HG03378 (cell line): ENCODE data around the gene ZBP1.

Experiments used
- ATAC-seq: cut with Tn5 transposase; IDR thresholded peaks from one replicate; pipeline ENCODE4 v1.9.1; 2021; ENCODE audit warnings: mild to moderate bottlenecking, moderate library complexity; ENCODE audit not compliant: unreplicated experiment

Gene ZBP1

DNA sequence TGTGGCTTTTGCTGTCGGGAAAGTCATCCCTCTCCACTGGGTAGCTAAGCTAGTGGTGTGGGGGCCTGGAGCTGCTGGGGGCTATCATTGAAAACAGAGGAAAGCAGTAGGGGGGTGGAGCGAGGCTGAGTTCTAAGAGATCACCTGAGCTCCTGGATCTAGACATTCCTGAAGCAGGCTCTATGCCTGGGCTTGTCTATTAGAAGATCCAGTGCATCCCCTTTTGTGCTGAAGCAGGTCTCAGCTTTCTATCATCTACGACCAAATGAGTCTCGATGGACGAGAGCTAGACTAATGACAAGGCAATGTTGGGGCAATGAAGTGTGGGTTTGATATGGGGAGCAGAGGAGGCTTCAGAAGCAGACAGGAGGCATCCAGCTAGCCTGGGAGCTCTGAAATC lies 18.5 kb downstream of the ZBP1 start:
- no peak for ATAC-seq

DNA sequence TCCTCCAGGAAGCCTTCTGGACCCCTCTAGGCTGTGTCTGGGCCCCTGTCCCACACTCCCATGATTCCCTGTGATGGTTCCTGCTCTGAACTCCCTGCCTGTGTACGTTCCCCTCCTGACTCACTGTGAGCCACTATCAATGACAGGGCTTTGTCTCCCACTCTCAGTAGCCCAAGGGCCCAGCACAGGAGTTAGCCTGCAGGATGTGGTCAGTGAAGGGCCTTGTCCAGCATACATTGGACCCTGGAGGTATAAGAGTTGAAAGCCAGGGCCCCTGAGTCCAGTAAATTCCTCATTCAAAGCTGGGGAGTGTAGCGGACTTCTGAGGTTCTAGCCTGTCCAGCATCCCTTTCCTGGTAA lies 19.0 kb downstream of the ZBP1 start:
- no peak for ATAC-seq

DNA sequence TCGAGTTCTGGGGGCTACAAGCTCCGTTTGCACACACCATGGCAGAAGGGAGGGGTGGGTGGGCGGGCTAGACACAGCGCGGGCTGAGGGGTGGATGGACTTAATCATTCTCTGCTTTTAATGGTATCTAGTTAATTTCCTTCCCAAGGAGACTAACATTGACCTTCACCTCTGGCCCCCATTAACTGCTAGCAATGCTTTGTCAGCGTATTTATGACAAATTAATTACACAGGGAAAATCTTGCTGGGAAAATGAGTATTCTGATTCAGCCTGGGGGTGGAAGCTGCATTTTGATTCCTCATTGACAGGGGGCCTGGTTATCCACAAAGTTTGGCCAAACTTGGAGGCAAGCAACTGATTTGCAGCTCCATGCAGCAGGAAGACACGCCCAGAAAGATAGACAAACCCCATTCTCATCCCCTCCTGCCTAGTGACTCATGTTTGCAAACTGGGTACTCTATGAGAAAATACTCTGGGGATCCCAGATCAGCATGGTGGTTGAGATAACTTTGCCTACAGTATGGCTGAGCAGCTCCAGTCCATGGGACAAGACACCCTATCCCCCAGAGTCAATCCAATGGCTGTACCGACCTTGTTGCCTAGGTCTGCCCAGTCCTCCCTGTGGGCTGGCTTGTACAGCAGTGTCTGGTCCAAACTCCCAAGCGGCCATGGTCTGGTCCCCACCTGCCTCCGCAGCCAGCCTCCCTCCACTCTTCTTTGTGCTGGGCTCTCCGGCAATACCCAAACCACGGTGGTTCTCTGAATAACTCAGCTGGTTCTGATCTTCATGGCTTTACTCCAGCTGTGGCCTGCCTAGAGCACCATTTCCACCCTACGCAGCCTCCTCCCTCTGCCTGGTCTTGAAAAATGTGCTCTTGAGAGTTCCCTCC lies 19.7 kb downstream of the ZBP1 start:
- ATAC-seq: no peak

DNA sequence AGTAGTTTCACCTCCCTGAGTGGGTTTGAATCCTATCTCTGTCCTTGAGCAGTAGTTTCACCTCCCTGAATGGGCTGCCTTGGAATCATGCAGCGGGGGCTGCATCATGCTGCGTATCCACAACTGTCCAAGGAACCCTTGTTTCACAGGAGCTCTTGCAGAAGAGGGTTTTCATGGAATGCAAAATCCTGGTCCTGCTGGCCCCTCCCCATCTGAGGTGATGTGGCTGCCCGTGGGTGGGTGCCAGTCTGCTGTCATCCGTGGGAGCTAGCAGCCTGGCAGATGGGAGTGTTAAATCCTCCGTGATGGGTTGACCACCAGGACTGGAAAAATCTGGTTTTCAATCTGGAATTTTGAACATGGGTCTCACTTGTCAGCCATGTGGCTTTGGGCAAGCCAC lies 21.7 kb downstream of the ZBP1 start:
- ATAC-seq: no peak

DNA sequence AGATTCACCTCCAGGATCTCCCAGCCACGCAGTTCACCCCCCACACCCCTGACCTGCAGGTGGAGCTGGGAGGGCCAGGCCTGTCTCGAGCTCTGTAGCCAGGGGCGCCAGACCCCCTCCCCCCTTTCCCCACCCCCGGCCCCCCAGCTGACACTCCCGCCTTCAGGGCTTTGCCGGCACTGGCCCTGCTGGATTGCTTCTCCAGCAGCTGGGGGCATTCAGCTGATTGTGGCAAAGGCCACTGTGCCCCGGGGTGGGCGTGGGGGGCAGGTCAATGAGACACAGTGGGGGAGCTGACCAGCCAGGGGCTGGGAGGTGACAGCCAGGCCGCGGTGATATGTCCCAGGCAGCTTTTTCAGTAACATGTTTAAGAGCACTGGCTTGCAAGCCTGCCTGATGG lies 22.2 kb downstream of the ZBP1 start:
- ATAC-seq: no peak

DNA sequence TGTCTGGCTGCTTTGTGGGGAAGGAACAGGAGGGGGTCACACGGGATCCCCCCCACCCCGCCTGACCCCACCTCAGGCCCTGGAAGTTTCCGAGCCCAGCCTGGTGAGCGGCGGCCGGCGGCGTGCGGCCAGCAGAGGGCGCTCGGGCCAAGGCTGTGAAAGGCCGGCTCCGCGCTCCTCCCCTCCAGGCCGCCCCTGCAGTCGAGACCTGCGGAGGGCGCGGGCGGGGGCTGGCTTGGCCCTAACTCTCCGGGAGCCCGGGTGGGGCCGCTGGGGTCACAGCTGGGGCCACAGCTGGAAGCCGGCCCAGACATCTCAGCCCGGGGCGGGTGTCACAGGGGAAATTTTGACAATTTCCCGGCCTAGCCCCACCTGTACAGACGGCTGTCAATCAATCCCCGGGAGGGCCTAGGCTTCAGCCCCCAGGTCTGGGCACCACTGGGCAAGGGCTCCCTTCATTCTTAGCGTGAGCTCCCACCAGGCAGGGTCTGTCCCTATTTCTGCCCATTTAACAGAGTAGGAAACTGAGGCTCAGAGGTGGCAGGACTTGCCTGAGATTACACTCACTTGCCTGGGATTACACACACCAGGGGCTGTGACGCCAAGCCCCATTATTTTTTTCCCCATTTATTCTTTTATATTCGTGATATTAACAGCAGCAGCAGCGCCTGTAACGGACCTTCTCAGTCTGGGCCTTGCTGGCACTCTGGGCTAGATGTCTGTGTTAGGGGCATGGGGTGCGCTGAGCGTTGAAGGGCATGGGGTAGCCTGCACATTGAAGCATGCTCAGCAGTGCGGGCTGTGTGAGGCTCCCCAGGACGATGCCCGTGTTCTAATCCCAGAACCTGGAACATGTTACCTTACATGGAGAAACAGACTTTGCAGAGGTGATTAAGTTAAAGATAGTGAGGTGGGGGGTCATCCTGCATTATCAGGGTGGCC lies 23.0 kb downstream of the ZBP1 start:
- ATAC-seq: no peak

DNA sequence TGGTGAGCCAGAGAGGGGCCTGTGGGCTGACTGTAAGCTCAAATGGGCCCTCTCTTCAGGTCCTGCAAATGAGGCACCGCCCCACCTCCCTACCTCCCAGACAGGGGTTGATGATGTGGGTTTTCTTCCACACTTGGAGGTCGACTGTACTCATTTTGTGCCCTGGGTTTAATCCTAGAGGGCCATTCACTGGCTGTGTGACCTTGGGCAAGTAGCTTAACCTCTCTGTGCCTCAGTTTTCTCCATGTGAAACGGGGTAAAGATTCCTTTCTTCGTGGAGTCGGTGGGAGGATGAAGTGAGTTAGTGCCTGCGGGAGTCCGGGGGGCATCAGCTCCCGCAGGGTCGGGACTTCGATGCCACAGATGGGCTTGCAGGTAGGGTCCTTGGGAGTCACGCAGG lies 23.9 kb downstream of the ZBP1 start:
- no peak for ATAC-seq

DNA sequence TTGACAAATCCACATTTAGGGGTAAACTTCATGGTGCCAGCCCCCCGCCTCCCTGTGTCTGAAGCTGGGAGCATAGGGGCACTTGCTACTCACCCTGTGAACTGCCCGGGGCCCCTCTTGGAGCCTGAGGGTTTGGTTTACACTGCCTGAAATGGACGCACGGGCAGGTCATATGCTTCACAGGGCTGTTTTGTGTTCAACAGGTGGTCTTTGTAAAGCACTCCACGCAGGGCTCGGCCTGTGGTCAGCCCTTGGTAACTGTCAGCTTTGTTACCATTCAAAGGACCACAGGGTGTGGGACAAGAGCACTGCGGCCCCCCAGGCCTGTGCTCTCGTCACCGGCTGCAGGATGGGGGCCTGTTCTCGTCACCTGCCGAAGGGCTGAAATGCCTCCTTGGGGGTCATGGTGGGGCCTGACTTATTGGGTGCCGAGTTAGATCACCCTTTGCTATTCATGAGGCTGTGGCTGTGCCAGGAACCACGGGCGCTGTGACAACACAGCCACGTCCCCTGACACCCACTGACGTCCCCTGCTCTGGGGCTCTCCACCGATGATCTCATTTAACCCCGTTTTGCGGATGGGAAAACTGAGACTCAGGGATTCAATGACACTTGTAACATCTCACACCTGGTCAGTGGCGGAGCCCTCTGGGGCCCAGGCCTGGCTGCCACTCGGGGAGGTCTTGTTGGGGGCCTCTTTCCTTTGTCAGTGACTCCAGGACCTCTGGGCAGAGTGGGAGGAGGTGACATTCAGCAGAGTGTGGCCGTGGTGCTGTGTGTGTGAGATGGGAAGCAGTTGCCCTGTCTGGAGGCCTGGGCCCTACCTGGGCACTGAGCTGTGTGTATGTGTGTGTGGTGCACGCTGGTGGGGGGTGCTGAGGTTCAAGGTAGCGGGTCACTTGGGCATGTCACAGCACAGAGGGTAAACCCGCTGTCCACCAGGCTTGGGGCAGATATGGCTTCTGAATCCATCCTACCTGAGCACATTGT lies 24.9 kb downstream of the ZBP1 start:
- no peak for ATAC-seq

DNA sequence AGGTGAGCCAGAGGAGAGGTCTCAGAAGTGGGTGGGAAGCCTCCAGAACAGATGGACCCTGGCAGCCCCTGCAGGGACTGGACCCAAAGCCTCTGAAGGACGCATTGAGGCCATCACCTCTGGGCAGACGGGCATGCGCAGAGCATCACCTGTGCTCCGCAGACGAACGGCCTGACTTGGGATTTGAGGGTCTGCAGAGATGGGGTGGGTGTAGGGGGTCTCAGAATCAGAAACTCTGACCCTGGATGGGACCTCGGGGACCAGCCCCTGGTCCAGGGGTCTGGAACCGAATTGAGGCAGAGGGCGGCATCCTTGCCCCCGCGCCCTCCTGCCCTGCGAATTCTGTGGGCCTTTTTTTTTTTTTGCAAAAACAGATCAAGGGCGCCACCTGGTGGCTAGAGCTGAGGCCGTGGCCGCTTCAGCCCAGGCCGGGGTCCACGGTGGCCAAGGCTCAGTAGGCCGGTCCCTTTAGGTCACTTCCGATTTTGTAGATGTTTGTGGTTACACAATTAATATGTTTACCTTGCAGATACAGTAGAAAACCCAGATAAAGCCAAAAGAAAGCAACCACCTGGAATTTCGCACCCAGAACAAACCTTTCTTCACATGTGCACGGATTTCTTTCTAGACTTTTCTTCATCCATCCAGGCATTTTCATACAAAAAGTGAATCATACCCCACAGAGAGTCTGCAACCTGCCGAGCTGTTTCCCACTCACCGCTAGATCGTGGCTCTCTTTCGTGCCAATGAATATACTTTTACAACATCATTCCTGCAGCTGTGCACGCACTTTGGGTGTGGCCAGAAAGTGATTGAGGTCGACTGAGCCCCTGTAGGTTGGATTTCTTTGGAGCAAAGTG lies 25.9 kb downstream of the ZBP1 start:
- no peak for ATAC-seq

DNA sequence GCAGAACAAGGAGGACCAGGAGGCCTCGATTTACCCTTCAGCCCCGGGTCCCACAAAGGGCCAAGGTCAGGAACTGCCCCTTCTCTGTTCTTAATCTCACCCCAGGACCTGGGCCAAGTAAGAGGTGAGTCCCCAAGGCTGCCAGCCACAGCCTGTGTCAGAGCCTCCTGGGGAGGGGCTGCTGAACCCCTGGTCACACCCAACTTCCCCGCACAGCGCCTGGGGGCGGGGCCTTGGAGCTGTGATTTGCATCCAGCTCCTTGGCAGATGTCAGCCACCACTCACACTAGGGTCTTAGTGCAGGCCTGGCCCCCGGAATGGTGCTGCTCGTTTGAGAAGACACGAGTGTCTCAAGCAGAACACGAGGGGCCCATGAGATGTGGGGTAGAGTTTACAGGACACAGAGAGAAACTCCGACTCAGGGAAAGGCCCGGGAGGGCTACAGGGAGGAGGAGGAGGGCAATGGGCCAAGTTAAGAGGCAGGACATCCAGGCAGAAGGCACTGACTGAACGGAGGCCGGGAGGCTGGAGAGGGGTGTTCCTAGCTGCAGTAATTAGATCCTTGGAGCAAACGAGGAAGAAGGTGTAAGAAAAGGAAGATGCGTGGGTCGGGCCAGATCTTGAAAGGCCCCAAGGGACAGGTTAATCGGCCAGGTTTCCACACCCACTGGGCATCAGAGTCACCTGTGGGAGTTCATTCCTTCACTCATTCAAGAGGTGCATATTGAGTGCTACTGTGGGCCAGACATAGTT lies 26.9 kb downstream of the ZBP1 start:
- ATAC-seq: no peak

DNA sequence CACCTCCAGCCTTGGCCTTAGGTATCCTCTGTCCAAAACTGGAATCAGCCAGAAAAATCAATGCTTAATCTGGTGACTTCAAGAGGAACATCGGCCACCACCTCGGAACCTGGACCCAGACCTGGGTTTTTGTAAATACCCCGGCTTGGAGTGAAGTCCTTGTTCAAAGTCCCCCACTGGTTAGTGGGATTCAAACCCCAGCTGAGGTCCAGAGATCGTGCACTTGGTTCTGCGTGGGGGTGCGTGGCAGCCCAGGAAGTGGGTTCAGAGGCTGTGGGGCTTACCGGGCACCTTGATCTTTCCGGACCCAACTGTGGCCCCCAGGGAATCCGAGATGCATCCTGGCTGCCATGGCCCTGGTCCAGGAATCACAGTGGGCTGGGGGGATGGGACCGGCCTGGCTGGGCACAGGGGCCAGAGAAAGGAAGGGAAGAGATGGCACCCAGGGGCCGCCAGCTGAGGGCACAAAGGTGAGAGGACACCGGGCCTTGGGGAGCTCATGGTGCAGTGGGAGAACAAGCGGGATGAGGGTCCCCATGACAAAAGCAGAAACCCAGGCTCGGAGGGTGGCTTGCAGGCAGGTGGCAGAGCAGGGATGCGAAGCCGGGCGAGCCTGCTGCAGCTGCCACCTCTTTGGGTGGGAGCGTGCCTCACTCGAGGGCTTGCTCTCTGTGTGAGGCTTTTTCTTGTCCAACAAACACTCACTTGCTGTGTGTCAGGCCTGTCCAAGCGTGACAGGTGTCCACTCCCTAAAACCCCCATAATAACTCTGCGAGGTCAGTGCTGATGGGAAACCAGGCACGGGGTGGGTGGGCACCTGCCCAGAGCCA lies 27.7 kb downstream of the ZBP1 start:
- ATAC-seq: no peak

DNA sequence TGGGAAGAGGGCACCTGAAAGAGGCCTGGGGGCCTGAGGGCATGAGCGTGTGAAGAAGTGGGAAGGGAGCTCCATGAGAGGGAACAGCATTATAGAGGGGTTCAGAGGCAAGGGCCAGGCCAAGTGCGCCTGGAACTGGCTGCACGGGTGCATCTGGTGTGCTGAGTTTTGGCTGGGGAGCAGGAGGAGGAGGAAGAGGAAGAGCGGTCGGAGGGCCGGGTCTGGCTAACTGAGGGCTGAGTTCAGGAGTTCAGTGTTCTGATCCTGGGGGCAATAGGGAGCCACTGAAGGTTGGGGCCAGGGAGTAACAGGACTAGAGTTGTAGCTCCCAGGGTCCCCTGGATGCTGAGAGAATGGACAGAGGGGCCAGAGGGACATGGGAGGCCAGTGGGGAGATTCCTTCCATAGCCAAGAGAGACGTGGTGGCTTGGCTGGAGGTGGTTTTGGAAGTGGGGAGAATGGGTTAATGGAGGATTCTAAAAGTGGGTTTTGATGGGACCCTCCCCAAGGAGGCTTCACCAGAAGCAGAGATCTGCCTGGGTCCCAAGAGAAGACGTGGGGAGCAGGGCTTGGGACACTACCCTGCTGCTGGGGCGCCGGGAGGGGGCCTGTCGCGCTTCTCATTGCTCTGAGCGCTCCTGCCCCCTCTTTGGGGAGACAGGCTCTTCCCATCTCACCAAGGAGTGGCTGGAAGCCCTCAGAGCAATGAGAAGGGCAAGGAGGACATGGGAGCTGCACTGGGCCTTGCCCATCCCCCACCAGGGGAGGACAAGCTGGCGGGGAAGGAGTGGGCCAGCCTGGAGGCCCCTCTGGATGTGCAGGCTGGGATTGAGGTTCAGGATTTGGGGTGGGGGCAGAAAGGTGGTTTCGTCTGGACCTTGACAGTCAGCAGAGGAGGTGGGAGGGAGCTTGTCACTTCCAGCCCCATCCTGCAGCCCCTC lies 28.7 kb downstream of the ZBP1 start:
- no peak for ATAC-seq

DNA sequence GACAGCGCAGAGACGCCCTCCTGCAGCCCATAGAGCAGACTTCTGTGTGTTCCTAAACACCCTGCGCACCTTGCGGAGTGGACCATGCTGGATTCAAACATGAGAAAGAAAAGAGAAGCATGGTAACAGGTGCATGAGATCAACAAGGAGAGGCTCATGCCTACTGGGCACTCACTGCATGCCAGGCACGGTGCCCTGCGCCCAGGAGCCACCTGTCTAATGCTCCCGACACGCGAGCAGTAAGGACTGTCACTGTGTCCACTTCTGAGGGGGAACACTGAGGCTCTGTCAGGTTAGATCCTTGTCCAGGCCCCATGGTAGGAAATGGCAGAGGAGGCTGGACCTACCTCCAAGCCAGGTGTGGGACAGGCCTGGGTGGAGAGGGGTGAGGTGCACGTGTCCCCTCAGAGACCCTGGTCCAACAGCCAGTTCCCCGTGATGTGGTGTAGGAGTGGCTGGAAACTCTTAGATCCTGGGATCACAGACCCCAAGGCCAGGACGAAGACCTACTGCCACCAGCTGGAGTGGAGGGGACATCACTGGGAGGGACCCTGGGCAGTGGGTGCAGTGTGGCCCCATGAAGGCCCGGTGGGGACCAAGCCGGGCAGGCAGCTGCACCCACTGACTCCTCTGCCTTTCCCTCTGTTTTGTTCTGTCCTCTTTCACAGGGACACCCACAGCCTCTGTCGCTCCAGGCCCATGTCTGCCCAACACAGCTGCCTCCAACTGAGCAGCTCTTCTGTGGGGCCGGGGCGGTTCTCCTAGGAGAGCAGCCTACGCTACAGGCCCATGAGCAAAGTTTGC lies 29.5 kb downstream of the ZBP1 start:
- no peak for ATAC-seq

DNA sequence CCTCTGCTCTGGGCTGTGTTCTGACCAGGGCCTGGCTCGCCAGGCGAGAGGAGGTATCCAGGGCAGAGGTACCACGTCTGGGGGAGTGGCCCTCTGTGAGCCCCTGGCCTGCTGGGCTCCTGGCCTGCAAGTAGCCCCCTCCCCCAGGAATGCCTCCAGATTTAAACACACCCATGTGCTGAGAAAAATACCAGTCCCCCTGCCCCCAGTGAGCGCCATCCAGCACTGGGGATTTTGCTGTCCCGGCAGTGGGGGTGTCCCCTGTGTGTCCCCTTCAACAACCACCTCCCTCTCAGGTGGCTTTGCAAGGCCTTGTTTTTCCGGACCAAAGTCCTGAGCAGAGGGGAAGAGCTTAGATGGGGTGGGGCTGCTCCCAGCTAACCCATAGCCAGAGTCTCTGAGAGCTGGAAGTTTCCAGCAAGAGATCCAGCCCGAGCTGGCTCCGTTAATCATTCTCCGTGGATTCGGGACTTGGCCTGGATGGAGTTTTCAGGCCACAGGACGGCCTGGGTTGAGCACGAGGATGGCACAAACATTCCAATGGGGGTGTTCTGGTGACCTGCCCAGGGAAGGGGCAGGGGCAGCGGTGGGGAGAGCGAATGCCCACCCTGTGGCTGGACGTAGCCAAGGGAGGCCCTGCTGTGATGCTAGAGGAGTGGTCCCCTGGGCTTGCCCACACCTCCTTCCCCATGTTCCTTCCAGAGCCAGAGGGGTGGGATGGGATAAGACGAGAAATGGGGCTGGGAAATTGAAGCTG lies 30.3 kb downstream of the ZBP1 start:
- no peak for ATAC-seq

DNA sequence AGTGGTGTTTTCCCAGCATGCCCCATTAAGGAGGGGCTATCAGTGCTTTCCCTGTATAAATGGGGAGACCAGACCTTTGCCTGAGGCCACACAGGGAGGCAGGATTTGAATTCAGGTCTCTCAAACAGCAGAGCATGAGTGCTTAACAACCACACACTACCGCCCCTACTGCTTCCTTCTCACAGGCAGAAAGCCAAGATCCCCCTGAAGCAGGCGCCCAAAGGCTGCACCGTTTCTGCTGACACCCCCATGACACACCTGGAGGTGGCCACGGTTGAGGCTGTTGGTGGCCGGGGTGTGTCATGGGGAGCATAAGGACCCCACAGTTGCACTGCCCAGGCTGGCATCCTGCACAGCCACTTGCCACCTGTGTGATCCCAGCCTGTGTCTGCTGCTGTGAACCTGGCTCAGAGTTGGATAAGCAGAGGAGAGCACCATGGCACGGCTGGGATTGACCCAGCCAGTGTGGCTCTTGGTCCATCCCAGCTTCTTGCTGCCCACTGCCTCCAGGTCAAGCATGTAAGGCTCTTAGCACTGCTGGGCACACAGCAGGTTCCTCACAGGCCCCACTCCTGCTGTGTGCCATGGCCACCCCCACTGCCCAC lies 31.0 kb downstream of the ZBP1 start:
- no peak for ATAC-seq
